OCI-LY1 (cell line): Measurements from ENCODE around the gene PTPRM.

ENCODE experiments used
- CTCF ChIP-seq: fragments of 200-600 bp; sonication (generic), shearing (Covaris generic); IDR thresholded peaks from 2 replicates; pipeline ENCODE4 v1.5.1; 2017; ENCODE audit warnings: mild to moderate bottlenecking, antibody characterized with exemption, low read length, moderate library complexity, mixed read lengths
- EZH2 ChIP-seq: fragments of 200-600 bp; sonication (generic), shearing (Covaris generic); IDR thresholded peaks from 2 replicates; pipeline ENCODE4 v1.8.0; 2017; ENCODE audit warnings: borderline replicate concordance, mixed run types, mild to moderate bottlenecking, antibody characterized with exemption, low read length, moderate library complexity, mixed read lengths

- TF ChIP-seq CTCF (no peak), EZH2 (no peak)
Observed at GRCh38 chr18:8329186-8329771, 762.2 kb downstream of the PTPRM start.
